Loucy (cell line): ENCODE measurements around the gene PSMB1.

Experiments
- EZH2phosphoT487 ChIP-seq: fragments of 200-600 bp; IDR thresholded peaks from 2 replicates; pipeline ENCODE4 v1.6.1; 2018; ENCODE audit warnings: antibody characterized with exemption, mild to moderate bottlenecking, moderate library complexity, borderline replicate concordance
- TF ChIP-seq, protein P1 (sequence below): fragments of 200-600 bp; sonication (generic); conservative IDR thresholded peaks from 2 replicates; pipeline ENCODE4 v1.5.1; 2014; ENCODE audit warnings: mild to moderate bottlenecking, antibody characterized with exemption, low read length

DNA sequence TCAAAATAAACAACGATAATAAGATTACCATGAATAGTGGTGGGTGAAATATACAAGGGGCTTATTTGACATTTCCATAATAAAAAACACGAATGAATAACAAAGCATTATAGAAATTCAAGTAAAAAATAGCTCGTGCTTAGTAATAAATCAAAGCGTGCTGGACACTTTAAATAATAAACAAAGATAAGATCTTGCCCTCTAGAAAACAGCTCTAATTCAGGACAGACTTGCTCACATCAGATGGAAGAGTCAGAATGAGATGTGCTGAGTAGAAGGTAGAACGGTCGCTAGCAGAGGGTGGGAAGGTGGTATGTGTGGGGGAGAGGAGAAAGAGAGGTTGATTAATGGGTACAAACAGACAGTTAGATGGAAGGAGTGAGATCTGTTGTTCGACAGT lies 27.3 kb downstream of the PSMB1 start:
- TF ChIP-seq, protein P1, sequence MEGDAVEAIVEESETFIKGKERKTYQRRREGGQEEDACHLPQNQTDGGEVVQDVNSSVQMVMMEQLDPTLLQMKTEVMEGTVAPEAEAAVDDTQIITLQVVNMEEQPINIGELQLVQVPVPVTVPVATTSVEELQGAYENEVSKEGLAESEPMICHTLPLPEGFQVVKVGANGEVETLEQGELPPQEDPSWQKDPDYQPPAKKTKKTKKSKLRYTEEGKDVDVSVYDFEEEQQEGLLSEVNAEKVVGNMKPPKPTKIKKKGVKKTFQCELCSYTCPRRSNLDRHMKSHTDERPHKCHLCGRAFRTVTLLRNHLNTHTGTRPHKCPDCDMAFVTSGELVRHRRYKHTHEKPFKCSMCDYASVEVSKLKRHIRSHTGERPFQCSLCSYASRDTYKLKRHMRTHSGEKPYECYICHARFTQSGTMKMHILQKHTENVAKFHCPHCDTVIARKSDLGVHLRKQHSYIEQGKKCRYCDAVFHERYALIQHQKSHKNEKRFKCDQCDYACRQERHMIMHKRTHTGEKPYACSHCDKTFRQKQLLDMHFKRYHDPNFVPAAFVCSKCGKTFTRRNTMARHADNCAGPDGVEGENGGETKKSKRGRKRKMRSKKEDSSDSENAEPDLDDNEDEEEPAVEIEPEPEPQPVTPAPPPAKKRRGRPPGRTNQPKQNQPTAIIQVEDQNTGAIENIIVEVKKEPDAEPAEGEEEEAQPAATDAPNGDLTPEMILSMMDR = no peak
- TF ChIP-seq EZH2phosphoT487 = no peak
